HCT116 (cell line): Measurements from ENCODE around the gene VASN. TPM values are rescaled to one million over a fixed set of nuclear protein-coding genes. Genes with fewer than 3 reads are reported as not detected.

ENCODE experiments used
- ATAC-seq: fragments of 200-7000 bp; cut with Tn5 transposase; 2 replicates; pipeline ENCODE4 v1.9.1; 2020; ENCODE audit warnings: mild to moderate bottlenecking, moderate library complexity
- BruUV-seq: library from RNA; stranded (reverse); fragments of 400-500 nt; replicated peaks from 2 replicates; lab custom pipeline; 2021; lab: Mats Ljungman, UMichigan
- CTCF ChIA-PET: fragments of 300-600 bp; sonication (Branson Sonifier 250); formaldehyde crosslinking; loops from one replicate; lab custom pipeline; 2021; ENCODE audit warnings: antibody characterized with exemption; lab: Charles Lee
- POLR2A ChIA-PET: fragments of 300-600, 350-600 bp; sonication (Branson Sonifier 250); formaldehyde crosslinking; loops from one replicate; lab custom pipeline; 2021; ENCODE audit warnings: antibody characterized with exemption; lab: Charles Lee
- RAD21 ChIA-PET, 2 experiments: fragments of 300-600 bp; sonication (Branson Sonifier 250); formaldehyde crosslinking; loops; one replicate each; lab custom pipeline; 2023; ENCODE audit warnings: low total read pairs in 2 of 2; ENCODE audit not compliant: uncharacterized antibody in 2 of 2, unreplicated experiment in 2 of 2, low non-redundant PET in 1 of 2; lab: Charles Lee
- DNase-seq: peaks from one replicate; pipeline ENCODE4 v3.0.0-alpha.2; 2010; ENCODE audit warnings: low read depth, low spot score
- H2AFZ ChIP-seq: fragments of 200-600 bp; shearing (Covaris generic), sonication (generic); 2 replicates; pipeline ENCODE4 v1.6.1; 2017; ENCODE audit warnings: low read depth, mixed run types, mixed read lengths, antibody characterized with exemption, low read length; ENCODE audit not compliant: poor library complexity, severe bottlenecking
- H3K27ac ChIP-seq: 2 replicates; pipeline ENCODE4 v1.5.1; 2012; ENCODE audit warnings: low read depth, low read length
- H3K27me3 ChIP-seq: fragments of 200-600 bp; sonication (generic); 2 replicates; pipeline ENCODE4 v1.6.1; 2016; ENCODE audit warnings: mixed run types, low read length, mixed read lengths; ENCODE audit not compliant: insufficient read depth
- H3K36me3 ChIP-seq, 2 experiments: fragments of 200-500 bp in 1 of 2; fragments of 200-600 bp in 1 of 2; sonication (Bioruptor generic) in 1 of 2; sonication (generic) in 1 of 2; 2 replicates each; pipeline versions ENCODE4 v1.5.1 to v1.6.1; 2014 to 2016; ENCODE audit warnings: low read length in 2 of 2, inconsistent platforms in 1 of 2, mixed read lengths in 1 of 2, mixed run types in 1 of 2; ENCODE audit not compliant: insufficient read depth in 2 of 2, control insufficient read depth in 1 of 2
- H3K4me1 ChIP-seq, 2 experiments: fragments of 200-600 bp in 1 of 2; sonication (generic) in 1 of 2; 2 replicates each; pipeline versions ENCODE4 v1.5.1 to v1.6.1; 2012 to 2017; ENCODE audit warnings: low read length in 2 of 2, inconsistent platforms in 1 of 2, mild to moderate bottlenecking in 1 of 2, mixed read lengths in 1 of 2, mixed run types in 1 of 2, moderate library complexity in 1 of 2; ENCODE audit not compliant: insufficient read depth in 2 of 2, control insufficient read depth in 1 of 2
- H3K4me2 ChIP-seq: fragments of 200-600 bp; sonication (generic); 2 replicates; pipeline ENCODE4 v1.6.1; 2017; ENCODE audit warnings: mixed run types, low read length, mixed read lengths
- H3K4me3 ChIP-seq, 2 experiments: fragments of 200-600 bp in 1 of 2; sonication (generic) in 1 of 2; replicated peaks in 1 of 2; 2 replicates each; pipeline ENCODE4 v1.5.1; 2011 to 2016; ENCODE audit warnings: low read length in 2 of 2, control low read depth in 1 of 2, low read depth in 1 of 2, mild to moderate bottlenecking in 1 of 2, mixed read lengths in 1 of 2, mixed run types in 1 of 2
- H3K79me2 ChIP-seq: fragments of 200-600 bp; sonication (generic); 2 replicates; pipeline ENCODE4 v1.6.1; 2017; ENCODE audit warnings: mild to moderate bottlenecking, mixed run types, low read length, moderate library complexity, mixed read lengths; ENCODE audit not compliant: insufficient read depth
- H3K9ac ChIP-seq: fragments of 200-600 bp; sonication (generic); 2 replicates; pipeline ENCODE4 v1.6.1; 2016; ENCODE audit warnings: low read length, mixed read lengths
- H3K9me2 ChIP-seq: fragments of 200-600 bp; sonication (generic), shearing (Covaris generic); 2 replicates; pipeline ENCODE4 v1.6.1; 2017; ENCODE audit warnings: mixed run types, mild to moderate bottlenecking, moderate library complexity; ENCODE audit not compliant: insufficient read depth
- H3K9me3 ChIP-seq, 2 experiments: fragments of 200-500 bp in 1 of 2; fragments of 200-600 bp in 1 of 2; sonication (Bioruptor generic) in 1 of 2; sonication (generic) in 1 of 2; 2 replicates each; pipeline ENCODE4 v1.6.1; 2014 to 2017; ENCODE audit warnings: low read length in 2 of 2, mixed read lengths in 2 of 2, inconsistent platforms in 1 of 2, low read depth in 1 of 2, mild to moderate bottlenecking in 1 of 2, mixed run types in 1 of 2, moderate library complexity in 1 of 2; ENCODE audit not compliant: control insufficient read depth in 1 of 2, insufficient read depth in 1 of 2
- H4K20me1 ChIP-seq: fragments of 200-600 bp; sonication (generic), shearing (Covaris generic); 2 replicates; pipeline ENCODE4 v1.6.1; 2017; ENCODE audit warnings: mixed run types, mild to moderate bottlenecking, moderate library complexity; ENCODE audit not compliant: insufficient read depth
- EGR1 ChIP-seq: IDR thresholded peaks from 2 replicates; pipeline ENCODE4 v1.6.1; 2012; ENCODE audit warnings: low read depth
- ELF1 ChIP-seq: IDR thresholded peaks from 2 replicates; pipeline ENCODE4 v1.6.1; 2012; ENCODE audit warnings: low read depth, borderline replicate concordance
- EZH2phosphoT487 ChIP-seq: fragments of 200-600 bp; IDR thresholded peaks from 2 replicates; pipeline ENCODE4 v1.6.1; 2018; ENCODE audit warnings: antibody characterized with exemption, borderline replicate concordance
- SIN3A ChIP-seq: IDR thresholded peaks from 2 replicates; pipeline ENCODE4 v1.6.1; 2012; ENCODE audit warnings: low read depth
- SRF ChIP-seq: IDR thresholded peaks from 2 replicates; pipeline ENCODE4 v1.6.1; 2012; ENCODE audit warnings: low read depth
- TCF7L2 ChIP-seq: IDR thresholded peaks from 2 replicates; pipeline ENCODE4 v1.7.0; 2011; ENCODE audit warnings: borderline replicate concordance, inconsistent platforms; ENCODE audit not compliant: insufficient read depth, insufficient read length; ENCODE audit errors: extremely low read depth
- ZFX ChIP-seq: fragments of 450-650 bp; IDR thresholded peaks from 2 replicates; pipeline ENCODE4 v1.6.1; 2017
- ZNF274 ChIP-seq: fragments of 200-500 bp; sonication (Bioruptor generic); IDR thresholded peaks from 2 replicates; pipeline ENCODE4 v1.6.1; 2014; ENCODE audit warnings: mild to moderate bottlenecking, low read depth, low read length, inconsistent platforms
- intact Hi-C: fragments of 100-400 bp; cut with micrococcal nuclease; formaldehyde crosslinking; loops from 2 replicates; pipeline ENCODE4 v1.10.0; 2022
- total RNA-seq: library from RNA; stranded (reverse); gene quantifications from one replicate; pipeline ENCODE4 v1.2.1, GENCODE V29; 2021; ENCODE audit not compliant: unreplicated experiment
- TF ChIP-seq, protein P1 (sequence below): IDR thresholded peaks from 2 replicates; pipeline ENCODE4 v1.6.1; 2012; ENCODE audit warnings: low read depth
- TF ChIP-seq, protein P2 (sequence below), 3 experiments: fragments of 200-600 bp in 1 of 3; sonication (generic) in 1 of 3; IDR thresholded peaks in 2 of 3; conservative IDR thresholded peaks in 1 of 3; 2 replicates each; pipeline ENCODE4 v1.5.1; 2012 to 2017; ENCODE audit warnings: low read depth in 2 of 3, low read length in 2 of 3, antibody characterized with exemption in 1 of 3, borderline replicate concordance in 1 of 3, control low read depth in 1 of 3, mild to moderate bottlenecking in 1 of 3, mixed read lengths in 1 of 3, mixed run types in 1 of 3, moderate library complexity in 1 of 3; ENCODE audit not compliant: insufficient read depth in 1 of 3

VASN gene
- total RNA-seq, 1 experiment from 2014 or later, result 6.3 TPM

DNA sequence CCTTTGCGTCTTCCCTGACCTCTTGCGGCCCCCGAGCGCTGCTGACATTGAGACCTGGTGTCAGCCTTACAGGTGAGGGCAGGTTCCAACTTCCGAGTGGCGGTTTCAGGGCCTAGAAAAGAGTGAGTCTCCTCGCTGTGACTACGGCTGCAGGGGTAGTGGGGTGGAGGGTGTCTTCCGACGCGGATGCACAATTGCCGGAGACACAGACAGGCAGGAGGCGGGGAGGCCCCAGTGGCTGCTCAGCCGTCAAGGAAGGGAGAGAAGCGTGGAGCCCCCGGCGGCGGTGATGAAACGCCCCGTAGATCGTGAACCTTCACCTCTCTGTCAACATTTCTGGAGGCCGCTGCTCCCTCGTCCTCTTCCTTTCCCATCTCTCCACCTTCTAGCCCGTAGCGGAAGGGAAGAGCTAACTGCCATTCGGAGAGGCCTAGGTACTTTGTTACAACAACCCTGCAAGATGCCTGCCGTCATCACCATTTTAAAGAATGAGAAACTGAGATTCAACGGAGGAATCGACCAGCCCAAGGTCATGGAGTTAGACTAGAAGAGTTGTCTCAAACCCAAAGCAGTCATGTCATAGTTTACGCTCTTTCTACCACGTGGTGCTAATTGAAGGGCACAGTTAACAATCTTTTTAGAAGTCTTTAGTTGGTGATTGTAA, 54.5 kb downstream of the VASN start:
- CTCF ChIA-PET, result no interaction called here
- DNase-seq (no peak), ATAC-seq (peak; percentile 46)
- Histone ChIP-seq H3K4me3 (peak overlapping the region; percentile 95 to 97), H3K79me2 (peaks cover 58% of the 10 kb centered on the region), H3K36me3 (peaks cover 0 to 17% of the 10 kb centered on the region in 2 experiments; a peak in 1 of 4 replicates), H3K9ac (peak overlapping the region; percentile 99), H3K9me2 (no peaks in the 10 kb centered on the region), H4K20me1 (no peaks in the 10 kb centered on the region), H3K4me2 (peak overlapping the region; percentile 100), H3K9me3 (no peaks in the 10 kb centered on the region), H2AFZ (no peak overlapping the region)
- POLR2A ChIA-PET, result no interaction called here
- no TSS peak for BruUV-seq
- RAD21 ChIA-PET, result no interaction called here
- intact Hi-C loops, result loop anchor here (10.0 kb wide), 1 partner anchor 189 kb away; the partner anchor contains the start of gene UBALD1
- TF ChIP-seq TCF7L2 (peak; percentile 10), ZNF274 (no peak), EZH2phosphoT487 (no peak), ZFX (peak; percentile 91), SRF (no peak)
- TF ChIP-seq, all 23 proteins: peak for 2
- Histone ChIP-seq H3K4me1 (peaks cover 7 to 18% of the 10 kb centered on the region in 2 experiments), H3K27ac (peak overlapping the region; percentile 96), H3K27me3 (no peaks in the 10 kb centered on the region)

DNA sequence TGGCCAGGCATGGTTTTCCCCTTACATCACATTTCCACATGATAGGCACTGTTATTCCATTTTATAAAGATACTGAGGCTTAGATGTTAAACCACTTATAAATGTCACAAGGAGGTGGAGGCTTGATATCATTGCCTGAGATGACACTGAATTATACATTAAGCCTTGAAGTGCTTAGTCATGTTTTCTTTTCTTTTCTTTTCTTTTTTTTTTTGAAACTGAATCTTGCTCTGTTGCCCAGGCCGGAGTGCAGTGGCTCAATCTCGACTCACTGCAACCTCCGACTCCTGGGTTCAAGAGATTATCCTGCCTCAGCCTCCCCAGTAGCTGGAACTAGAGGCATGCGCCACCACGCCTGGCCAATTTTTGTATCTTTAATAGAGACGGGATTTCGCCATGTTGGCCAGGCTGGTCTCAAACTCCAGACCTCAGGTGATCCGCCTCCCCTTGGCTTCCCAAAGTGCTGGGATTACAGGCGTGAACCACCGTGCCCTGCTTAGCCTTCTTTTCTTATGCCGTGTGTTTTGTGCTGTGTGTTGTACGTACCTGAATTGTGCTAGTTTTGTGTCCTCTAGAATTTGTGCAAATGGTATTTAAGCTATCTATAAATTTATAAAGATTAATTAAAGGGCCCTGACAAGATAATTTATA, 55.2 kb downstream of the VASN start:
- CTCF ChIA-PET, result no interaction called here
- TF ChIP-seq EZH2phosphoT487 (no peak), EGR1 (no peak), ELF1 (no peak), SIN3A (no peak)
- TF ChIP-seq, protein P1, sequence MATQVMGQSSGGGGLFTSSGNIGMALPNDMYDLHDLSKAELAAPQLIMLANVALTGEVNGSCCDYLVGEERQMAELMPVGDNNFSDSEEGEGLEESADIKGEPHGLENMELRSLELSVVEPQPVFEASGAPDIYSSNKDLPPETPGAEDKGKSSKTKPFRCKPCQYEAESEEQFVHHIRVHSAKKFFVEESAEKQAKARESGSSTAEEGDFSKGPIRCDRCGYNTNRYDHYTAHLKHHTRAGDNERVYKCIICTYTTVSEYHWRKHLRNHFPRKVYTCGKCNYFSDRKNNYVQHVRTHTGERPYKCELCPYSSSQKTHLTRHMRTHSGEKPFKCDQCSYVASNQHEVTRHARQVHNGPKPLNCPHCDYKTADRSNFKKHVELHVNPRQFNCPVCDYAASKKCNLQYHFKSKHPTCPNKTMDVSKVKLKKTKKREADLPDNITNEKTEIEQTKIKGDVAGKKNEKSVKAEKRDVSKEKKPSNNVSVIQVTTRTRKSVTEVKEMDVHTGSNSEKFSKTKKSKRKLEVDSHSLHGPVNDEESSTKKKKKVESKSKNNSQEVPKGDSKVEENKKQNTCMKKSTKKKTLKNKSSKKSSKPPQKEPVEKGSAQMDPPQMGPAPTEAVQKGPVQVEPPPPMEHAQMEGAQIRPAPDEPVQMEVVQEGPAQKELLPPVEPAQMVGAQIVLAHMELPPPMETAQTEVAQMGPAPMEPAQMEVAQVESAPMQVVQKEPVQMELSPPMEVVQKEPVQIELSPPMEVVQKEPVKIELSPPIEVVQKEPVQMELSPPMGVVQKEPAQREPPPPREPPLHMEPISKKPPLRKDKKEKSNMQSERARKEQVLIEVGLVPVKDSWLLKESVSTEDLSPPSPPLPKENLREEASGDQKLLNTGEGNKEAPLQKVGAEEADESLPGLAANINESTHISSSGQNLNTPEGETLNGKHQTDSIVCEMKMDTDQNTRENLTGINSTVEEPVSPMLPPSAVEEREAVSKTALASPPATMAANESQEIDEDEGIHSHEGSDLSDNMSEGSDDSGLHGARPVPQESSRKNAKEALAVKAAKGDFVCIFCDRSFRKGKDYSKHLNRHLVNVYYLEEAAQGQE, result no peak
- TF ChIP-seq, protein P2, sequence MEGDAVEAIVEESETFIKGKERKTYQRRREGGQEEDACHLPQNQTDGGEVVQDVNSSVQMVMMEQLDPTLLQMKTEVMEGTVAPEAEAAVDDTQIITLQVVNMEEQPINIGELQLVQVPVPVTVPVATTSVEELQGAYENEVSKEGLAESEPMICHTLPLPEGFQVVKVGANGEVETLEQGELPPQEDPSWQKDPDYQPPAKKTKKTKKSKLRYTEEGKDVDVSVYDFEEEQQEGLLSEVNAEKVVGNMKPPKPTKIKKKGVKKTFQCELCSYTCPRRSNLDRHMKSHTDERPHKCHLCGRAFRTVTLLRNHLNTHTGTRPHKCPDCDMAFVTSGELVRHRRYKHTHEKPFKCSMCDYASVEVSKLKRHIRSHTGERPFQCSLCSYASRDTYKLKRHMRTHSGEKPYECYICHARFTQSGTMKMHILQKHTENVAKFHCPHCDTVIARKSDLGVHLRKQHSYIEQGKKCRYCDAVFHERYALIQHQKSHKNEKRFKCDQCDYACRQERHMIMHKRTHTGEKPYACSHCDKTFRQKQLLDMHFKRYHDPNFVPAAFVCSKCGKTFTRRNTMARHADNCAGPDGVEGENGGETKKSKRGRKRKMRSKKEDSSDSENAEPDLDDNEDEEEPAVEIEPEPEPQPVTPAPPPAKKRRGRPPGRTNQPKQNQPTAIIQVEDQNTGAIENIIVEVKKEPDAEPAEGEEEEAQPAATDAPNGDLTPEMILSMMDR (IDR thresholded peaks at IDR 0.05 in 2 of 3, conservative IDR thresholded peaks at IDR 0.05 in 1 of 3; ENCODE audit: borderline replicate concordance in 1 of 3, insufficient read depth in 1 of 3, low read depth in 2 of 3, low read length in 2 of 3), result no peak
- Histone ChIP-seq H4K20me1 (no peaks in the 10 kb centered on the region), H3K4me1 (peaks cover 7 to 18% of the 10 kb centered on the region in 2 experiments), H3K27ac (peak overlapping the region; percentile 96; the same call in 1 of the 2 replicates), H3K27me3 (no peaks in the 10 kb centered on the region), H3K9me2 (no peaks in the 10 kb centered on the region), H3K4me3 (peak overlapping the region; percentile 95 to 97), H2AFZ (no peak overlapping the region), H3K9me3 (no peaks in the 10 kb centered on the region), H3K79me2 (peaks cover 64% of the 10 kb centered on the region), H3K36me3 (peaks cover 2 to 23% of the 10 kb centered on the region in 2 experiments; a peak in 1 of 4 replicates), H3K9ac (peak overlapping the region; percentile 99), H3K4me2 (peak overlapping the region; percentile 100)
- ATAC-seq, result no peak
- RAD21 ChIA-PET, result no interaction called here
- no peak for DNase-seq
- intact Hi-C loops, result loop anchor here (10.0 kb wide), 1 partner anchor 188 kb away; the partner anchor contains the start of gene UBALD1
- POLR2A ChIA-PET, result no interaction called here
- BruUV-seq, result TSS peak; percentile 57
